ENCODE data around the gene LAMB3.

The LAMB3 gene

DNA sequence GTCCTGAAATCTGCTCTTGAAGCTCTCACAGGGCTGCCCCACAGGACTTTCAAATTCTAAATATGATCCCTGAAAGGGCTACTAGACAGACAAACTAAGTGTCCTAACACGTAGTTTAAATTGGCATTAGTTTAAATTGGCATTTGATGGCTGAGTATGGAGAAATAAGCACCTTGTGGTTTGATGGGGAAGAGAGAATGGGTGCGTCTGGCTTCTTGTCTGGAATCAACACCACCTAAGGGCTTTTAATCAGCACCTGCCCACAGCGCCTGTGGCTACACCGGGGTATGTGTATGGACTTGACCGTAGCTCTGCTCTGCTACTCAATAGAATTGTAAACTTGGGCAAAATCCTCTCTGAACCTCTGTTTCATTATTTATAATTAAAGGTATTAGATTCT lies 5.7 kb upstream of the LAMB3 start:
- no peak overlapping the region for H3K27ac ChIP-seq
- TF ChIP-seq, protein P1, sequence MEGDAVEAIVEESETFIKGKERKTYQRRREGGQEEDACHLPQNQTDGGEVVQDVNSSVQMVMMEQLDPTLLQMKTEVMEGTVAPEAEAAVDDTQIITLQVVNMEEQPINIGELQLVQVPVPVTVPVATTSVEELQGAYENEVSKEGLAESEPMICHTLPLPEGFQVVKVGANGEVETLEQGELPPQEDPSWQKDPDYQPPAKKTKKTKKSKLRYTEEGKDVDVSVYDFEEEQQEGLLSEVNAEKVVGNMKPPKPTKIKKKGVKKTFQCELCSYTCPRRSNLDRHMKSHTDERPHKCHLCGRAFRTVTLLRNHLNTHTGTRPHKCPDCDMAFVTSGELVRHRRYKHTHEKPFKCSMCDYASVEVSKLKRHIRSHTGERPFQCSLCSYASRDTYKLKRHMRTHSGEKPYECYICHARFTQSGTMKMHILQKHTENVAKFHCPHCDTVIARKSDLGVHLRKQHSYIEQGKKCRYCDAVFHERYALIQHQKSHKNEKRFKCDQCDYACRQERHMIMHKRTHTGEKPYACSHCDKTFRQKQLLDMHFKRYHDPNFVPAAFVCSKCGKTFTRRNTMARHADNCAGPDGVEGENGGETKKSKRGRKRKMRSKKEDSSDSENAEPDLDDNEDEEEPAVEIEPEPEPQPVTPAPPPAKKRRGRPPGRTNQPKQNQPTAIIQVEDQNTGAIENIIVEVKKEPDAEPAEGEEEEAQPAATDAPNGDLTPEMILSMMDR (conservative IDR thresholded peaks at IDR 0.05) = no peak

DNA sequence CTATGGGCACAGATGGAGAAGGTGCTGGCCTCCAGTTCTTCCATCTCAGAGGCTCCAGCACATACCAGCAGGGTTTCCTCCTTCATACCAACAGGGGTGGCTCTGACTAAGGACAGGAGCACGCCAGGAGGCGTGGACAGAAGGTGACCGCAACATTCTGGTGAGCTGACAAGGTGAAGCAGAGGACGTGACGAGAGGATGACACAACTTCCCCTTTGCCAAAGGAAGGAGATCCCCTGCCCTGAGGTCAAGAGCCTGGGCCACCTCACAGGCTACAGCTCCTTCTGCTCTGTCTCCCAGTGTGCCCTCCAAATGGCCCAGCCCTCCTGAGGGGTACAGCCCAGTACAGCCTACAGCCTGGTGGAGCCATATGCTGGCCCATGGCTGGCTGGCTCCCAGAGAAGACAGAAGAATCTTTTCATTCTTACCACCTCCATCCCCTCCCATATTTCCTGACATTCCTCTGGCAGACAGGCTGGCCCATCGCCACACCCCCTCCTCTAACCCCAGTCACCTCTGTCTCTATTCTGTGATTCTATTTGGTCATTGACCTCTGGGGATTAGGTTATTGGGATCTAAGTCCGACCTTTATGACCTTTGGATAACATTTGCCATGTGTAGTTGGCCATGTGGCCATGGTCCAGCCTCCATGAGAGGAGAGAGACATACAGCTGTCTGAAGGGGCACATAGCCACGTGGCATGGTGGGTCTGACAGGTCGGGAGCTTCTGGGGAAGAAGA lies 5.1 kb upstream of the LAMB3 start:
- TF ChIP-seq, protein P1 (conservative IDR thresholded peaks at IDR 0.05) = no peak
- no peak overlapping the region for H3K27ac ChIP-seq

DNA sequence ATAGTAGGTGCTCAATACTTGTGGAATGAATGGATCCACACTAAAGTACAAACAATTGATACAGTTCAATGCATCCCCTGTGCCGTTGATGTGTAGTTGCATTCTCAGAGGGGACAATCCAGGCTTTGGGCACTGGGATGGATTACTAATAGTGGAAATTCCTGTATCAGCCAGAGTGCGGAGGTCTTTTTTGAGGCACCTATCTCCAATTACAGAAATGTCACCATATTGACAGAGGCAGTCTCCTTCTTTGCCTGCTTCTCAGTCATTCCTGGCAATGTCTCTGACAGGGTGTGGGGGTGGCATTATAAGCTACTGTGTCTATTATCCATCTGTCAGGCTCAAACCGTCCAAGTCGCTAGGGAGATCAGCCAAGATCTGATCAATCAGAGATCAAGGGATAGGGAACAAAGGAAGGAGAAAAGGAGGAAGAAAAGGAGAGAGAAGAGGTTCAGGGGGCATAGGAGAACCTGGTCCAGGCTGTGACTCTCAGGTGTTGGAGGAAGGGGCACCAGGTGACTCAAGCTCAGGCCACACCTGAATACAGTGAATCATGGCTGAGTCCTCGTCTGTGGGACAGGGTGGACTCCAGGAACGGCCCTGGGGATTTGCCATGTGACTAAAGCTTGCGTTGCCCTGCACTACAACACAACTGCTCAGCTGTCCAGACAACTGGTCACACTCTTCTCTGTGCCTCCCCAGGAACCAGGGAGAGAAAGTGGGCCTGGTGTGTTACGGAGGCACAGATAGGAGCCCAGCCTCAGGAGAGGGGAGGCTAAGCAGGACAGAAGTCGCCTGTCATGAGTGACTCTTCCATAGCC lies 3.4 kb upstream of the LAMB3 start:
- TF ChIP-seq, protein P1 (conservative IDR thresholded peaks at IDR 0.05) = no peak
- H3K27ac ChIP-seq = no peak overlapping the region

DNA sequence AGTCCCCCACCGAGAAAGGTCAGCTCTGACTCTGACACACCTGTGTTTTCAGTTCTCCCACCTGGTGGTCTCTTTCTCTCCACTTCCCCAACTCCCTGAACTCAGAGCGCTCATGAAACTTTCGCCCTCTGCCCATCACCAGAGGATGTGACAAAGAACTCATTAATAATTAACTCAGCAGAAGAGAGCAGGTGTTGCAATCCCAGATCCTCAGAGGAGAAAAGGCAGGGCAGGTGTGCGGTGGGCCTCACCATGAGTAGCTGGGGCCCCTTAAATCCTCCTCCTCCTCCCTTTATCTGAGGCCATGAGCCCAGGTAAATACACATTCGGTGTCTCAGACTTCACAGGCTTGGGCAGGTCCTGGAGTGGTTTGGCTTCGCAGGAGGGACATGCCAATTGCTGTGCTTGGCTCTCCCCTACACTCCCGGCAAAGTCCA lies 1.7 kb upstream of the LAMB3 start:
- TF ChIP-seq, protein P1 (conservative IDR thresholded peaks at IDR 0.05) = no peak
- H3K27ac ChIP-seq = peak overlapping the region; percentile 69

DNA sequence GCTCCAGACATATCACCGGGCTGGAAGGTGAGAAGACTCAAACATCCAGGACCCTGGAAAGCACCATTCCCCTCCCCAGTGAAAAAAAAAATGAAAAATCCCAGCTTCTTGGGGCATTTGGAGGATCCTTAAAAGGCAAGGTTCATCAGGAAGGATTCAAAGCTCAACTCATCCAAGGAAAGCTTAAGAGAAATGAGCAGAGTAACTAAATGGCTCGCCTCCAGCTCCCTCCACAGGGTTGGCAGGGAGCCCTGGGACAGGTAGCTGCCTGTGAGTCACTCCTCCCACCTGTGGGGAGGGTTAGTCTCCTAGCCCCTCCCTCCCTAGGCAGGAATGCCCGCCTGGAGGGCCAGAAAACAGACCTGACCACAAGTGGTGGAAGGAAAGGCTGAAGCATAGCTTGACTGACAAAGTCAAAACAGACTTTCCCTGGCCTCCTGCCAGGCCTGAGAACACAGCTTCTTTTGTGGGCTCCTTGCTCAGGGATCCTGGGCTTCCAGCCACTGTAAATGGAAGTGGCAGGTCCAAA lies 712 bp upstream of the LAMB3 start:
- TF ChIP-seq, protein P1 (conservative IDR thresholded peaks at IDR 0.05) = no peak
- peak overlapping the region; percentile 69 for H3K27ac ChIP-seq

DNA sequence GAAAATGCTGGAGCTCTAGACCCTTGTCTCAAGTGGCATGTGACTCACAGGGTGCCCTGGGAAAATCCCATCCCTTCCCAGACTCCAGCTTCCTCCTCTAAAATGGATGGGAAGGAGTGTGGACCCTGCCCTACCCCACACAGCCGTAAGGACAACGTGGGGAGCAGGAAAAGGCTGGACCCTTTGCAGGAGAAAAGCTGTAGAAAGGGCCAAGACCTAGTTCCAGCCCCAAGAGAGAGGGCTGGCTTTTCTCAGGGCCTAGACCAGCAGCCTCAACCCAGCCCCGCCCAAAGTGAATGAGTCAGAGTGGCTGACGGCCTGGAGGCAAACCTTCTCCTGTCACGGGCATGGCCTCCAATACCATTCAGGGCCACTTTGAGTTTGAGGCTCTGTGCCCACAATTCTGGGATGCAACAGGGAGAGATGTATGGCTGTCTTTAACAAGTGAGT lies 1.1 kb downstream of the LAMB3 start:
- TF ChIP-seq, protein P1 (conservative IDR thresholded peaks at IDR 0.05) = no peak
- no peak overlapping the region for H3K27ac ChIP-seq

DNA sequence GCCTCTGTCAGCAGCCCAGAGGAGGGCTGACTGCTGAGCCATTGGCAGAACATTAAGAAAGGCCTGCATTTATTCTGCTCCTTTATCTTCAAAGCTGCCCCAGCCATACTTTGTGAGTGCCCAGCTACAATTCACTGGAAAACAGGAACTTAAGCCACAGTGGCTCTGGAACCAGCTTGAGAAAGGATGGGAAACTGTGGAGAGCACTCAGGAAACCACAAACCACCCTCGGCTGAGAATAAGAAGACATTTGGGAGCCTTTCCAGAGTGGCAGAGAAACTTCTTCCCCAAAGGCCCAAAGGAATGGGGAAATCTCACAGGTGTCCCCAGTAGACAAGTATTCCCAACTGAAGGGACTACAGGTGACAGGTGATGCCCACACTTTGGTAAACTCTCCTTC lies 1.8 kb downstream of the LAMB3 start:
- TF ChIP-seq, protein P1 (conservative IDR thresholded peaks at IDR 0.05) = no peak
- H3K27ac ChIP-seq = no peak overlapping the region

All from VCaP (cell line).